Measurements from ENCODE around the gene RBM23.
A peak's percentile ranks its signal among the peaks of the same experiment; 100 is the strongest.

GRCh38 chr14:22900081-22900799 lies 18.7 kb downstream of the RBM23 start:
- TF ChIP-seq KAT2A (conservative IDR thresholded peaks at IDR 0.05; ENCODE audit: control insufficient read depth, low read depth, low read length) = no peak
- TF ChIP-seq HDAC6 (IDR thresholded peaks at IDR 0.05; ENCODE audit: unreplicated experiment) = no peak
- TF ChIP-seq RFX5 (IDR thresholded peaks at IDR 0.05; ENCODE audit: low read depth, low read length) = no peak
- no peak for TF ChIP-seq SMAD1 (IDR thresholded peaks at IDR 0.05; ENCODE audit: low read depth, partially characterized antibody)
- peak; percentile 65 to 76 (median 69) for TF ChIP-seq CTCF (IDR thresholded peaks at IDR 0.05 in 2 of 3, conservative IDR thresholded peaks at IDR 0.05 in 1 of 3; ENCODE audit: control insufficient read depth in 2 of 3, extremely low read depth in 1 of 3, insufficient read depth in 1 of 3, low read depth in 3 of 3, low read length in 3 of 3)
- no peak for TF ChIP-seq RBBP5 (conservative IDR thresholded peaks at IDR 0.05)
- no peak for TF ChIP-seq JUND (IDR thresholded peaks at IDR 0.05; ENCODE audit: low read depth, low read length)
- TF ChIP-seq RCOR1 (conservative IDR thresholded peaks at IDR 0.05; ENCODE audit: low read depth, low read length) = no peak
- no peak for TF ChIP-seq POLR2A (IDR thresholded peaks at IDR 0.05; ENCODE audit: low read depth, low read length)
- no peak for TF ChIP-seq ZSCAN29 (IDR thresholded peaks at IDR 0.05)
- TF ChIP-seq EZH2 (IDR thresholded peaks at IDR 0.05; ENCODE audit: borderline replicate concordance, control insufficient read depth, low read depth, low read length) = no peak
- TF ChIP-seq REST (IDR thresholded peaks at IDR 0.05; ENCODE audit: low read depth, low read length) = no peak
- no peak for TF ChIP-seq PML (IDR thresholded peaks at IDR 0.05; ENCODE audit: low read length)

All from GM12878 (cell line).